CD4-positive, alpha-beta memory T cell (primary cell): ENCODE results near the gene RTKN2. TPM values are rescaled to one million over a fixed set of nuclear protein-coding genes. Genes with fewer than 3 reads are reported as not detected.

Experiments used
- CTCF ChIA-PET: fragments of 350-600 bp; sonication (Branson Sonifier 250); formaldehyde crosslinking; loops from one replicate; lab custom pipeline; 2021; ENCODE audit warnings: inconsistent platforms; ENCODE audit not compliant: partially characterized antibody; lab: Charles Lee
- POLR2A ChIA-PET: fragments of 350-600 bp; sonication (Branson Sonifier 250); formaldehyde crosslinking; loops from one replicate; lab custom pipeline; 2021; ENCODE audit not compliant: partially characterized antibody; lab: Charles Lee
- DNase-seq, 5 donors: peaks; one replicate each; pipeline versions ENCODE4 v3.0.0 to v3.0.0-alpha.2; 2020 to 2022; ENCODE audit warnings: mixed read lengths in 1 of 5
- H3K27ac ChIP-seq: one replicate; pipeline ENCODE4 v1.7.0; 2013; ENCODE audit warnings: low read depth, low read length
- H3K27me3 ChIP-seq: 2 replicates; pipeline ENCODE4 v1.7.0; 2013; ENCODE audit warnings: mild to moderate bottlenecking, low read length, moderate library complexity; ENCODE audit not compliant: insufficient read depth
- H3K36me3 ChIP-seq: 2 replicates; pipeline ENCODE4 v1.7.0; 2013; ENCODE audit warnings: mild to moderate bottlenecking, low read length, moderate library complexity; ENCODE audit not compliant: insufficient read depth
- H3K4me1 ChIP-seq: 2 replicates; pipeline ENCODE4 v1.7.0; 2013; ENCODE audit warnings: mild to moderate bottlenecking, low read length, moderate library complexity; ENCODE audit not compliant: insufficient read depth
- H3K4me3 ChIP-seq, 2 donors: one replicate each; pipeline ENCODE4 v1.7.0; 2013; ENCODE audit warnings: low read length in 2 of 2, mild to moderate bottlenecking in 1 of 2
- H3K9me3 ChIP-seq, 2 donors: one replicate each; pipeline ENCODE4 v1.7.0; 2013; ENCODE audit warnings: low read length in 2 of 2, control low read depth in 1 of 2; ENCODE audit not compliant: control insufficient read depth in 1 of 2
- H3K27ac Mint-ChIP-seq, 7 donors: one replicate each; pipeline ENCODE4 v1.8.0; 2020 to 2021; ENCODE audit warnings: mixed read lengths in 7 of 7, mild to moderate bottlenecking in 6 of 7, inconsistent platforms in 3 of 7, moderate library complexity in 3 of 7
- H3K27me3 Mint-ChIP-seq, 2 donors: one replicate each; pipeline ENCODE4 v1.8.0; 2020 to 2021; ENCODE audit warnings: mixed read lengths in 2 of 2
- H3K36me3 Mint-ChIP-seq, 2 donors: one replicate each; pipeline ENCODE4 v1.8.0; 2020 to 2021; ENCODE audit warnings: mixed read lengths in 2 of 2, inconsistent platforms in 1 of 2, mild to moderate bottlenecking in 1 of 2
- H3K4me1 Mint-ChIP-seq, 4 donors: one replicate each; pipeline ENCODE4 v1.8.0; 2020 to 2021; ENCODE audit warnings: mixed read lengths in 4 of 4, mild to moderate bottlenecking in 1 of 4
- H3K4me3 Mint-ChIP-seq, 8 donors: one replicate each; pipeline ENCODE4 v1.8.0; 2020 to 2021; ENCODE audit warnings: mixed read lengths in 8 of 8, mild to moderate bottlenecking in 7 of 8, moderate library complexity in 6 of 8, inconsistent platforms in 3 of 8
- H3K9me3 Mint-ChIP-seq, 8 donors: one replicate each; pipeline ENCODE4 v1.8.0; 2020 to 2021; ENCODE audit warnings: mixed read lengths in 8 of 8, mild to moderate bottlenecking in 5 of 8, inconsistent platforms in 3 of 8, moderate library complexity in 1 of 8
- intact Hi-C: fragments of 100-400 bp; cut with micrococcal nuclease; formaldehyde crosslinking; loops from one replicate; pipeline ENCODE4 v1.15.1; 2023
- polyA plus RNA-seq, 2 donors: library from polyadenylated mRNA; unstranded; fragments of 300-500 nt; fragmentation: Illumina TruSeq; gene quantifications; one replicate each; pipeline ENCODE4 v1.2.3, GENCODE V29; 2021
- total RNA-seq, 2 experiments: library from RNA; stranded (reverse); gene quantifications; one replicate each; pipeline ENCODE4 v1.2.3, GENCODE V29; 2021

Gene RTKN2
- total and polyA plus RNA-seq, 4 experiments from 2014 or later = 3.2 to 12.2 (median 8.2) TPM

GRCh38 chr10:62252051-62252450 lies 16.6 kb downstream of the RTKN2 start:
- H3K4me3 ChIP-seq = no peak overlapping the region
- H3K9me3 Mint-ChIP-seq = no peaks in the 10 kb centered on the region
- H3K4me3 Mint-ChIP-seq = no peak overlapping the region
- intact Hi-C loops = no loop called here
- no peak overlapping the region for H3K27ac ChIP-seq
- DNase-seq = no peak
- H3K27me3 ChIP-seq = no peaks in the 10 kb centered on the region
- CTCF ChIA-PET = interaction anchor here (0.6 to 2.2 kb wide), 4 partner anchors 12 to 456 kb away, joined by 3 to 8 read pairs (median 6); no protein-coding TSS in a partner anchor
- H3K36me3 Mint-ChIP-seq = no peaks in the 10 kb centered on the region
- H3K4me1 ChIP-seq = no peaks in the 10 kb centered on the region
- no peaks in the 10 kb centered on the region for H3K27me3 Mint-ChIP-seq
- no peaks in the 10 kb centered on the region for H3K36me3 ChIP-seq
- H3K9me3 ChIP-seq = no peaks in the 10 kb centered on the region
- H3K27ac Mint-ChIP-seq = no peak overlapping the region
- POLR2A ChIA-PET = no interaction called here
- H3K4me1 Mint-ChIP-seq = peaks cover 0 to 3% (median 0%) of the 10 kb centered on the region in 4 donors

GRCh38 chr10:62250594-62251198 lies 17.9 kb downstream of the RTKN2 start:
- Mint-ChIP-seq H3K4me1 (peaks cover 0 to 3% (median 0%) of the 10 kb centered on the region in 4 donors), H3K27me3 (peaks cover 0 to under 1% of the 10 kb centered on the region in 2 donors), H3K4me3 (no peak overlapping the region), H3K27ac (no peak overlapping the region), H3K36me3 (no peaks in the 10 kb centered on the region), H3K9me3 (no peaks in the 10 kb centered on the region)
- no peak for DNase-seq
- Histone ChIP-seq H3K9me3 (no peaks in the 10 kb centered on the region), H3K36me3 (no peaks in the 10 kb centered on the region), H3K4me1 (no peaks in the 10 kb centered on the region), H3K27ac (no peak overlapping the region), H3K27me3 (no peaks in the 10 kb centered on the region), H3K4me3 (no peak overlapping the region)
- ChIA-PET POLR2A (no interaction called here), CTCF (interaction anchor here (5.3 kb wide), 1 partner anchor 212 kb away, joined by 46 read pairs; no protein-coding TSS in a partner anchor)
- intact Hi-C loops = no loop called here

DNA sequence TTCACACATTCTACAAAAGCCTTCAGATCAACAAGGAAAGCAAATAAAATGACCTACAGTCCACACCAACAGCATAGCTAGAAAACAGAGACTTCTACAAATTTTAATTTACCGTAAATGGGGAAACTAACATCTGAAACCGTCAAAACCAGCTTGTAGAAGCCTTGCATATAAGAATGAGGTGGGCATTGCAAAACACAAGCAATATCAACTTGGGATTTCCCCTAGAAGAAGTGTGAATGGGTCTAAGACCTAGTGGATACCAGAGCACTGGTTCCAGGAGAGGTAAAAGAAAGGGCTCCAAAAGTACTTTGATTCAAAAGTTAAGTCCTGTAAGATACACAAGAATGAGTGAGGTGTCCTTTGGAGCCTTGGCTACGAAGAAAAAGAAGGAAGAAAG lies 18.7 kb downstream of the RTKN2 start:
- Mint-ChIP-seq H3K27me3 (peaks cover 0 to 1% of the 10 kb centered on the region in 2 donors), H3K27ac (no peak overlapping the region), H3K4me3 (no peak overlapping the region), H3K9me3 (no peaks in the 10 kb centered on the region), H3K4me1 (peaks cover 4 to 6% (median 6%) of the 10 kb centered on the region in 4 donors), H3K36me3 (no peaks in the 10 kb centered on the region)
- ChIA-PET CTCF (interaction anchor here (1.1 to 5.3 kb wide), 2 partner anchors 15 to 211 kb away, joined by 3 to 46 read pairs; no protein-coding TSS in a partner anchor), POLR2A (interaction anchor here (2.3 kb wide), 1 partner anchor 211 kb away, joined by 7 read pairs; no protein-coding TSS in a partner anchor)
- H3K4me1 ChIP-seq = peaks cover 5% of the 10 kb centered on the region
- H3K4me3 ChIP-seq = no peak overlapping the region
- no peaks in the 10 kb centered on the region for H3K9me3 ChIP-seq
- H3K27me3 ChIP-seq = no peaks in the 10 kb centered on the region
- intact Hi-C loops = no loop called here
- H3K27ac ChIP-seq = no peak overlapping the region
- DNase-seq = no peak
- H3K36me3 ChIP-seq = no peaks in the 10 kb centered on the region

DNA sequence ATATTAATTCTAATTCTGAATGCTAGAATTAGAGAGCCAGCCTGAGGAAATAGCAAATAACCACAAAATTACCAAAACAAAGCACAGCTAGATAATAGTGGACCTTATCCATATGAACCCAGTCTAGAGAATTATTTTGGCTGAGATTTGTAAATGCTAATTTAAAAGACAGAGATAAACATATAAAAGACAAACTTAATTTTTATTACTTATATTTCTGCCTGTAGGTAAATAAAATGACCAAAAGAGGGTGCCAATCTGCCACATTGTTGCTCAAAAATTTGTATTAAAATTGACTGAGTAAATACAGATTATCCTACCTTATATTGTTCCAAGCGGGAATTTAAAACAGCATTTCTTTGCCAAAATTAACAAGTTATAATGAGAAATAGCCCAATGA lies 20.2 kb downstream of the RTKN2 start:
- no peaks in the 10 kb centered on the region for H3K9me3 Mint-ChIP-seq
- H3K9me3 ChIP-seq = no peaks in the 10 kb centered on the region
- POLR2A ChIA-PET = interaction anchor here (1.3 to 2.3 kb wide), 2 partner anchors 194 to 210 kb away, joined by 3 to 7 read pairs; no protein-coding TSS in a partner anchor
- no peak overlapping the region for H3K4me3 ChIP-seq
- no peak overlapping the region for H3K27ac Mint-ChIP-seq
- H3K4me1 Mint-ChIP-seq = peaks cover 11 to 20% (median 16%) of the 10 kb centered on the region in 4 donors
- intact Hi-C loops = no loop called here
- DNase-seq = no peak
- peaks cover 19% of the 10 kb centered on the region for H3K4me1 ChIP-seq
- H3K27ac ChIP-seq = no peak overlapping the region
- no peaks in the 10 kb centered on the region for H3K36me3 Mint-ChIP-seq
- peaks cover 0 to 1% of the 10 kb centered on the region in 2 donors for H3K27me3 Mint-ChIP-seq
- H3K36me3 ChIP-seq = no peaks in the 10 kb centered on the region
- CTCF ChIA-PET = interaction anchor here (0.8 to 5.3 kb wide), 11 partner anchors 13 to 411 kb away, joined by 3 to 46 read pairs (median 3); partner anchors contain the start of gene ARID5B
- H3K4me3 Mint-ChIP-seq = no peak overlapping the region
- no peaks in the 10 kb centered on the region for H3K27me3 ChIP-seq

DNA sequence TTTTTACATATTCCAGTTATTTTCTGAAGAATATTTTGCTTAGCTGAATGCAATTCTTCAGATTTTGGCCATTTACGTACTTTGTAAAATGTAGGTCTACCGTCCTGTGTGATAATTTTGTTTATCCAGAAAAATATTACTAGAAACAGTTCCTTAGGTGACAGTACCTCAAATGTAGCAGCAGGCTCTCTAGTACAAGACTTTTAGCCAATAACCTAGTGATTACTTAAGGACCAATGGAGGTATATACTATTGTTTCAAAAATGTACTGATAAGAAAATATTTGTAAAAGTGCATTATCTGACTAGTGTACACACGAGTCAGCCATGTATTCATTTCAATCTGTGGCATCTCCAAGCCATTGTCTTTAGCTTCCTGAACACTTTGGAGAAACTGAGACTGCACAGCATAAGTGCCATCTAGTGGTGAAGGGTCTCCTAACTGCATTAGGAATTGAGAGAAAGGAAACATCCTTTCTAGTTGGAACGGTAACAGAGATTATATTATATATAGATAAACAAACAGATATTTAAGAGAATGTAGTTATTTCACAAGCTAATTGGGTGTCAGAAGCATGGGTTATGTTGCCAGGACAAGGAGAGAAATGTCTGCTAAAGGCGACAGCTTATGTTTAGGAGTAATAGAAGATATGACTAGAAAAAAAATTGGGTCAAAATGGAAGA lies 23.7 kb downstream of the RTKN2 start:
- no peaks in the 10 kb centered on the region for H3K36me3 Mint-ChIP-seq
- no peaks in the 10 kb centered on the region for H3K9me3 Mint-ChIP-seq
- peaks cover 22 to 34% (median 25%) of the 10 kb centered on the region in 4 donors for H3K4me1 Mint-ChIP-seq
- H3K4me3 ChIP-seq = no peak overlapping the region
- peak; percentile 52 to 68 (median 65) for DNase-seq
- H3K4me3 Mint-ChIP-seq = peak overlapping the region in 6 of 8 donors; percentile 22 to 62 (median 42)
- H3K27me3 ChIP-seq = no peaks in the 10 kb centered on the region
- H3K4me1 ChIP-seq = peaks cover 37% of the 10 kb centered on the region
- peak overlapping the region in 4 of 7 donors; percentile 11 to 70 (median 37) for H3K27ac Mint-ChIP-seq
- CTCF ChIA-PET = interaction anchor here (0.7 to 8.2 kb wide), 56 partner anchors 8 to 913 kb away, joined by 3 to 300 read pairs (median 4); partner anchors contain the start of genes ARID5B and RTKN2
- no peaks in the 10 kb centered on the region for H3K9me3 ChIP-seq
- peaks cover 0 to 1% of the 10 kb centered on the region in 2 donors for H3K27me3 Mint-ChIP-seq
- H3K27ac ChIP-seq = no peak overlapping the region
- POLR2A ChIA-PET = interaction anchor here (0.9 to 5.0 kb wide), 15 partner anchors 59 to 494 kb away, joined by 3 to 66 read pairs (median 5); partner anchors contain the start of gene ARID5B
- no peaks in the 10 kb centered on the region for H3K36me3 ChIP-seq
- intact Hi-C loops = loop anchor here (1.0 to 2.0 kb wide), 7 partner anchors 62 to 494 kb away; no protein-coding TSS in a partner anchor

DNA sequence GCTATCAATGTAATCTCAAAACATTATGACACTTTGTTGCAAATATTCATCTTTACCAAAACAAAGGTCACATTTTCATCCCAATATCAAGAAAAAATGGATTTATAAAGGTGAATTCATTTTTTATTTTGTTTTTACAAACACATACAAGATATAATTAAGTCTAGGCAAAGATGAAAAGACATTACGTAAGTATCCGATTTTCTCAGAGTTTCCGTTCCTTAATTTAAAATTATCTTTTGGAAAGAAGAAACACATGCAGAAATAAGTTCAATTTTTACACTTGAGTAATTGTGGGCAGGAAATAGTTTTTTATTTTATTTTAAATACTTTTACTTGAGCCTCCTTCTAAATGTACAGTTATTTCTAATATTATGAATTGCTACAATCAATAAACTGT lies 24.6 kb downstream of the RTKN2 start:
- Histone ChIP-seq H3K4me3 (peak overlapping the region in 1 of 2 donors; percentile 1), H3K4me1 (peaks cover 42% of the 10 kb centered on the region), H3K27me3 (no peaks in the 10 kb centered on the region), H3K27ac (peak overlapping the region; percentile 31), H3K9me3 (no peaks in the 10 kb centered on the region), H3K36me3 (no peaks in the 10 kb centered on the region)
- peaks cover 0 to 1% of the 10 kb centered on the region in 2 donors for H3K27me3 Mint-ChIP-seq
- intact Hi-C loops = loop anchor here (2.0 kb wide), 1 partner anchor 301 kb away; no protein-coding TSS in a partner anchor
- H3K4me1 Mint-ChIP-seq = peaks cover 22 to 37% (median 27%) of the 10 kb centered on the region in 4 donors
- no peak for DNase-seq
- H3K27ac Mint-ChIP-seq = peak overlapping the region in 4 of 7 donors; percentile 37 to 86 (median 56)
- POLR2A ChIA-PET = interaction anchor here (0.9 to 5.0 kb wide), 11 partner anchors 60 to 346 kb away, joined by 3 to 66 read pairs (median 10); partner anchors contain the start of gene ARID5B
- CTCF ChIA-PET = interaction anchor here (0.7 to 8.2 kb wide), 31 partner anchors 7 to 493 kb away, joined by 3 to 300 read pairs (median 6); partner anchors contain the start of genes ARID5B and RTKN2
- H3K9me3 Mint-ChIP-seq = no peaks in the 10 kb centered on the region
- peak overlapping the region in 7 of 8 donors; percentile 41 to 78 (median 60) for H3K4me3 Mint-ChIP-seq
- H3K36me3 Mint-ChIP-seq = no peaks in the 10 kb centered on the region
